Bone marrow (tissue), 2 donors: ENCODE results near the gene OR10H5.
A peak's percentile ranks its signal among the peaks of the same experiment; 100 is the strongest.
"Not testable (repeated sequence)": the region's sequence is repeated elsewhere in the genome, so short reads cannot be mapped to it uniquely, and the experiment has no call there.

Experiments
- DNase-seq, 2 donors: peaks; one replicate each; lab custom pipeline; 2025; lab: John Stamatoyannopoulos, UW

The OR10H5 gene

DNA sequence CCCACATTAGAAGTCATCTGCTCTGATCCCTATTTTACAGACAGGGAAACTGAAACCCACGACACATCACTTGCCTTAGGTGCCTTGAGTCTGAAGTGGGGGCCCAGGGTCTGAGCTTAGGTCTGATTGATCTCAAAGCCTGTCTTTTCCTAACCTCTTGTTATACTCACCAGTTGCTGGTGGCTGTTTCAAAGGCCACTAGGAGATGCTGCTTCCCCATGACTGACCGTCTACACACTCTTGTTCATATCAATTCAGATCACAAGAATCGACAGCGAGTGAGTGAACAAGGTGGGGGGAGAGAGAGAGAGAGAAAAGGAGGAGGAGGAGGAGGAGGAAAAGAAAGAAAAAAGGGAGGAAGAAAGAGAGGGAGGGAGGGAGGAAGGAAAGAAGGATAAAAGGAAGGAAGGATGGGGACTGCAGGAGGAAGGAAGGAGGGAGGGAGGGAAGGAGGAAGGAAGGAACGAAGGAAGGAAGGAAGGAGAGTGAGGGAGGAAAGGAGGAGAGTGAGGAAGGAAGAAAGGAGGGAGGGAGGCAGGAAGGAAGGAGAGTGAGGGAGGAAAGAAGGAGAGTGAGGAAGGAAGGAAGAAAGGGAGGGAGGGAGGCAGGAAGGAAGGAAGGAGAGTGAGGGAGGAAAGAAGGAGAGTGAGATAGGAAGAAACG is 24.7 kb downstream of the OR10H5 start:
- no peak for DNase-seq

GRCh38 chr19:15813916-15814315 is 26.5 kb downstream of the OR10H5 start:
- no peak for DNase-seq

DNA sequence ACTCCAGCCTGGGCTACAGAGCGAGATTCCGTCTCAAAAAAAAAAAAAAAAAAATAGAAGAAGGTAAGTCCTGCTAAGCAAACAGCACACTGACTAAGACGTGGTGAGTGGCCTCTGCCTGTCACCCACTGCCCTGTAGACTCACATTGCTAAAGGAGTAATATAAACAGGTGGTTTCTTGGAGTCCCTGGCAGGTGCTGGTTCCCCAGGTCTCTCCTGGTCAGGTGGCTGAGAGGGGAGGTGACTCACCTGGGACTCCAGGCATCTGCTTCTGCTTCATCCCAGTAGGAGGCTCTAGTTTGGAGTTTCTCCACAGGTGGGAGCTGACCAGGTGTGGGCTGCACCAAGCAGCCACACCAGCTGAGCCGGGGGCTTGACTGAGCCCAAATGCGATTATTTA is 27.8 kb downstream of the OR10H5 start, which contains the start of gene OR10H1:
OR10H1 (minus strand) TSS at position 359 of the 400 bp plus-strand sequence. CDS start 7,627 bp downstream, outside the sequence.
- DNase-seq, result no peak

- DNase-seq, result no peak
These were observed 33.2 kb downstream of the OR10H5 start for GRCh38 chr19:15820646-15821045.

DNA sequence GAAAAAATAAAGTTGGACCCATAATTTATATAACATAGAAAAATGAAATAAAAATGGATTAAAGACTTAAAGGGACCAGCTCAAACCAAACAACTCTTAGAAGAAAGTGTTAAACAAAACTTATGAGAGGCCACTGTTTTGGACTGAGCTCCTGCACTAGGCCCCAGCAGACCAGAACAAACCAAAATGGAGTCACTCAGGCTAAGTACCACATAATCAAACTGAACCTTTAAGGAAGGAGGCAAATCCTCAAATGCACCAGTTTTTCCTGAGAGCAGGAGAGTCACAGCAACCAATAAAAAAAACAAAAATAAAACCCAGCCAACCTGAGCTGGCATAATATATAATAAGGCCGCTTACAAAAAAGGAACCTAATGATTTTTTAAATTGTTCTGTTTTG is 38.3 kb downstream of the OR10H5 start:
- no peak for DNase-seq

GRCh38 chr19:15828121-15828610 is 40.7 kb downstream of the OR10H5 start:
- DNase-seq, result no peak

- DNase-seq, result not testable (repeated sequence)
These were observed 41.3 kb downstream of the OR10H5 start for GRCh38 chr19:15828611-15829305.

- no peak for DNase-seq
These were observed 41.8 kb downstream of the OR10H5 start for GRCh38 chr19:15829306-15829698.

- DNase-seq, result no peak
These were observed 42.3 kb downstream of the OR10H5 start for GRCh38 chr19:15829786-15830185.

- no peak for DNase-seq
These were observed 44.2 kb downstream of the OR10H5 start for GRCh38 chr19:15831626-15832025.

GRCh38 chr19:15834232-15834631 is 46.8 kb downstream of the OR10H5 start:
- DNase-seq, result not testable (repeated sequence)

GRCh38 chr19:15835565-15836329 is 48.3 kb downstream of the OR10H5 start:
- DNase-seq, result not testable (repeated sequence)

DNA sequence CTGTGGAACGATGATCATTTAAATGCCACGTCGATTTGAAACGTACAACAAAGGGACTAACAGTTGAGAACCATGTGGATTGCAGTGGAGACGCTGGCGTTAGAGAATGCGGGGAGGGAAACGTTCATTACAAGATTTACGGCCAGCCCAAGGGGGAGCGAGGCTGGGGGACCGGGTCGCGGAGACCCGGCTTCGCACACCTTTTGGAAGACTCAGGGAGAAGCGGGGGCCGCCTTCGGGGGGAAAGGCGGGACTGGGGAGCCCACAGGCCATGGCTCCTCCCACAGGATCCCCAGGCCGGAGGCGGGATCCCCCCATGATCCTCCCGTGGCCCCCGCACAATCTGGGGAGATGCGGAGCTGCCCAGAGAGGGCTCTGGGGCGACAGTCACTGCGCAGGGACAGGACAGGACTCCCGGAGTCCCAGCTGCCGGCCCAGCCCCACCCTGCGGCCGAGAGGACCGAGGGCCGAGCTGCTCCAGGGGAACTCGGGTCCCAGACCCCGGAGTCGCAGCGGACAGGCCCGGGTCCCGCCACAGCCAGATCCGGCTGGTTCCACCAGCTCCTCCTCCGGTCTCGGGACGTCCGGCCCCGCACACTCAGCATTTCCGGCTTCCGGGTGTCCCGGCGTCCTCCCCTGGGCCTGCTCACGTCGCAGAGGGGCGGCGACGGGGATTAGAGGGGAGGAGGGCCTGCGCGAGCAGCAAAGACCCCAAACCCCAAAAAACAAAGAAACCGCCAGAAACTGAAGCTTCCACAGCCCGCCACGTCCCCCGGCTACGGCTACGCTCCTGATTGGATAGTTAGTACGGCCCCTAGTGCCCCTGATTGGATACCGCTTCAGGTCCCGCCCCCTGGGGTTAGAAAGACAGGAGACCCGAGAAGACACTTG is 49.1 kb downstream of the OR10H5 start:
- DNase-seq, result peak; percentile 87 to 94

DNA sequence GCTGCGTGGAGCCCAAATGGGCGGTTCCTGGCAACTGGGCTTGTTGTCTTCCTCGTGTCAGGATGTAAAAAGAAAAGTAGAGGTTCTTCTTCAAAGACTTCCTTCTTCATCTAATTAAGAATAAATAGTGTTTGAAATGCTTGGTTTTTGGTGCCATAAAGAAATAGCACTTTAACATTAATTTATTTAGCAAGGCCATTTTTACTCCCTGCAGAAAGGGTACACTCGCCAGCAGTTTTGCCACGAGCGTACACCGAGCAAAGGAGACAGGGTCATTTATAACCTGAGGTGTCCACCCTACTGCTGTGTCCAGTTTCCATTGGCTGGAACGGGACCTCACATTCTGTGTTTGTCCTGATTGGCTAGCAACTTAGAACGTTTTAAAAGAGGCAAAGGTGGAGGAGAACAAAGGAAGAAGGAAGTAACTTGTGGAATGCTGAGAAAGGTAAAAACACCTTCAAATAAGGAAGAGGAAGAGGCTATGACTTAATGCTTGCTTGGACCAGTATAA is 49.8 kb downstream of the OR10H5 start:
- no peak for DNase-seq

GRCh38 chr19:15838351-15838750 is 50.9 kb downstream of the OR10H5 start:
- DNase-seq, result no peak

DNA sequence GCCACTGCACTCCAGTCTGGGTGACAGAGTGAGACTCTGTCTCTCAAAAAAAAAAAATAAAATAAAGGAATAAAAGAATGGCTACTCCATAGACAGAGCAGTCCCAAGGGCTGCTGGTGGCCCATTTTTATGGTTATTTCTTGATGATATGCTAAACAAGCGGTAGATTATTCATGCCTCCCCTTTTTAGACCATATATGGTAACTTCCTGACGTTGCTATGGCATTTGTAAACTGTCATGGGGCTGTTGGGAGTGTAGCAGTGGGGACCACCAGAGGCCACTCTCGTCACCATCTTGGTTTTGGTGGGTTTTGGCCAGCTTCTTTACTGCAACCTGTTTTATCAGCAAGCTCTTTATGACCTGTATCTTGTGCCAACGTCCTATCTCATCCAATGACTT is 52.4 kb downstream of the OR10H5 start:
- DNase-seq, result not testable (repeated sequence)

- DNase-seq, result no peak
These were observed 53.4 kb downstream of the OR10H5 start for GRCh38 chr19:15840833-15841232.

DNA sequence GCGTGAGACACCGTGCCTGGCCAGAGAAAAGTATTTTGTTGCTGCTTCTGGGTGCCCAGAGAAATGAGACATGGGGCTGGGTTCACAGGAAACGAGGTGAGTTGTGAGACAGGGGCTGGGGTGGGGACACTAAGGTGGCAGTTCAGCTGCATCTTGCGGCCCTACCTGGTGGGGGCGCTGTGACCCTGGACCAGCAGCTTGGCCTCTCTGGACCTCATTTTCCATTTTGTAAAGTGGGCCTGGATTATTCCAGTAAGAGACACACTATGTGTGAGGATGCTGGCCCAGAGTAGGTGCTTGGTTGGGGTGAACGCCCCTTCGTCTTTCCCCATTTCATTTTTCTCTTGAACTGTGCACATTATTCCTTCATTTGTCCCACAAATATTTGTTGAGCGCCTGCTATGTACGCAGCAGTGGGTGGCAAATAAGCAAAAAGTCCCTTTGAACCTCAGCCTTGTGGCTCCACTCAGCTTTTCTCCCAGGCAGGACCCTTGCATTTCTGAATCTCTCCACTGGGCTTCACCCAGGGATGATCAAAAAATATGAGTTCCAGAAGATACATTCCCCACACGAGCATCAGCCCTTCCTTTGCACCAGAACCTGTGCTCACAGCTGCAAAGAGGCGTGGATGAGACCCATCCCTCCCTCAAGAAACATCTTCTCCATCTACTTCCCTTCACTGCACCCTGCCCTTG is 54.6 kb downstream of the OR10H5 start:
- DNase-seq, result no peak

DNA sequence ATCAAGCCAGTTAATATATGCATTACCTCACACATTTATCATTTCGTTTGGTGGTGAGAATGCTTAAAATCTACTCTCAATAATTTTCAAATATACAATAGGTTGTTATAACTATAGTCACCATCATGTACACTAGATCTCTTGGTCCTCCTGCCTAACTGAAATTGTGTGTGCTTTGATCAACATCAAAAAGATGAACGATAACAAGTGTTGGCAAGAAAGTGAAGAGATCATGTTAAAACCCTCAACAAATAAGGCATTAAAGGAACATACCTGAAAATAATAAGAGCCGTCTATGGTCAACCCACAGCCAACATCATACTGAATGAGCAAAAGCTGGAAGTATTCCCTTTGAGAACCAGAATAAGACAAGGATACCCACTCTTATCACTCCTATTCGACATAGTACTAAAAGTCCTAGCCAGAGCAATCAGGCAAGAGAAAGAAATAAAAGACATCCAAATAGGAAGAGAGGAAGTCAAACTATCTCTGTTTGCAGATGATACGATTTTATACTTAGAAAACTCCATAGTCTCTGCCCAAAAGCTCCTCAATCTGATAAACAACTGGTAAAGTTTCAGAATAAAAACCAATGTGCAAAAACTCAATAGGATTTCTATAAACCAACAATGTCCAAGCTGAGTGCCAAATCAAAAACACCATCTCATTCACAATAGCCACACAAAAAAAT is 55.9 kb downstream of the OR10H5 start:
- DNase-seq, result no peak

- DNase-seq, result not testable (repeated sequence)
These were observed 56.4 kb downstream of the OR10H5 start for GRCh38 chr19:15843894-15844222.
